ENCODE data around the gene DMKN. TPM values are rescaled to one million over a fixed set of nuclear protein-coding genes. Genes with fewer than 3 reads are reported as not detected.

Gene DMKN
- total and polyA plus RNA-seq, 10 donors = 2.5 to 17.9 (median 6.7) TPM

GRCh38 chr19:35502751-35503150 is 10.7 kb downstream of the DMKN start:
- intact Hi-C loops (cut with DNase I; ENCODE audit: low total_unique reads) = no loop called here
- Histone ChIP-seq H3K9me3 (no peaks in the 10 kb centered on the region), H3K4me3 (no peak overlapping the region), H3K4me1 (no peaks in the 10 kb centered on the region), H3K36me3 (no peaks in the 10 kb centered on the region), H3K27ac (no peak overlapping the region), H3K27me3 (replicated peaks in 1 of 7) (peaks cover 0 to 47% (median 1%) of the 10 kb centered on the region in 7 donors)
- no peak for DNase-seq
- WGBS, 5 donors = 76 to 87% (median 80%) methylated on average over 4 of the region's 4 CpGs
- TF ChIP-seq CTCF (IDR thresholded peaks at IDR 0.05 in 8 of 11, conservative IDR thresholded peaks at IDR 0.05 in 3 of 11) = no peak
- TF ChIP-seq POLR2A (IDR thresholded peaks at IDR 0.05) = no peak
- no peak for TF ChIP-seq POLR2AphosphoS5 (IDR thresholded peaks at IDR 0.05)

GRCh38 chr19:35501684-35502083 is 11.8 kb downstream of the DMKN start:
- intact Hi-C loops (cut with DNase I; ENCODE audit: low total_unique reads) = no loop called here
- no peak for DNase-seq

GRCh38 chr19:35500611-35501010 is 12.8 kb downstream of the DMKN start:
- Histone ChIP-seq H3K36me3 (no peaks in the 10 kb centered on the region), H3K9me3 (no peaks in the 10 kb centered on the region), H3K4me1 (peaks cover 0 to 3% (median 1%) of the 10 kb centered on the region in 6 donors), H3K27ac (no peak overlapping the region), H3K27me3 (replicated peaks in 1 of 7) (peaks cover 0 to 33% (median 0%) of the 10 kb centered on the region in 7 donors), H3K4me3 (no peak overlapping the region)
- DNase-seq = no peak
- no peak for TF ChIP-seq POLR2A (IDR thresholded peaks at IDR 0.05)
- no peak for TF ChIP-seq POLR2AphosphoS5 (IDR thresholded peaks at IDR 0.05)
- TF ChIP-seq CTCF (IDR thresholded peaks at IDR 0.05 in 8 of 11, conservative IDR thresholded peaks at IDR 0.05 in 3 of 11) = no peak
- intact Hi-C loops (cut with DNase I; ENCODE audit: low total_unique reads) = no loop called here
- WGBS, 5 donors = 83 to 91% (median 89%) methylated on average over 9 to 10 of the region's 10 CpGs

More at GRCh38 chr19:35501684-35502083, 11.8 kb downstream of the DMKN start:
- TF ChIP-seq POLR2A (IDR thresholded peaks at IDR 0.05) = no peak
- no peak for TF ChIP-seq POLR2AphosphoS5 (IDR thresholded peaks at IDR 0.05)
- TF ChIP-seq CTCF (IDR thresholded peaks at IDR 0.05 in 8 of 11, conservative IDR thresholded peaks at IDR 0.05 in 3 of 11) = no peak
- H3K9me3 ChIP-seq = no peaks in the 10 kb centered on the region
- H3K4me1 ChIP-seq = no peaks in the 10 kb centered on the region
- peaks cover 0 to 41% (median 0%) of the 10 kb centered on the region in 7 donors for H3K27me3 ChIP-seq (replicated peaks in 1 of 7)
- no peaks in the 10 kb centered on the region for H3K36me3 ChIP-seq
- H3K4me3 ChIP-seq = no peak overlapping the region
- 73 to 85% (median 77%) methylated on average over 15 of the region's 15 CpGs for WGBS, 5 donors
- no peak overlapping the region for H3K27ac ChIP-seq

- Histone ChIP-seq H3K9me3 (no peaks in the 10 kb centered on the region), H3K27ac (no peak overlapping the region), H3K36me3 (no peaks in the 10 kb centered on the region), H3K4me3 (no peak overlapping the region), H3K4me1 (peaks cover 0 to 11% (median 7%) of the 10 kb centered on the region in 6 donors), H3K27me3 (replicated peaks in 1 of 7) (peaks cover 0 to 36% (median 0%) of the 10 kb centered on the region in 7 donors)
- no peak for DNase-seq
- TF ChIP-seq POLR2A (IDR thresholded peaks at IDR 0.05) (no peak), CTCF (IDR thresholded peaks at IDR 0.05 in 8 of 11, conservative IDR thresholded peaks at IDR 0.05 in 3 of 11) (no peak), POLR2AphosphoS5 (IDR thresholded peaks at IDR 0.05) (no peak)
- 64 to 84% (median 76%) methylated on average over 8 to 9 of the region's 9 CpGs for WGBS, 5 donors
- intact Hi-C loops (cut with DNase I; ENCODE audit: low total_unique reads) = loop anchor here (10.0 kb wide), 1 partner anchor 144 kb away; the partner anchor contains the start of gene FFAR3
These were observed 14.4 kb downstream of the DMKN start for GRCh38 chr19:35498984-35499527.

Data from spleen (tissue), 11 donors.